Measurements from ENCODE around the gene RYR3.

The RYR3 gene

GRCh38 chr15:33515121-33515520 lies 204.4 kb downstream of the RYR3 start:
- TF ChIP-seq CTCF (IDR thresholded peaks at IDR 0.05; ENCODE audit: control insufficient read depth, insufficient read depth, low read depth, low read length, missing control alignments), result no peak
- DNase-seq (ENCODE audit: low read depth), result no peak
- H3K4me3 ChIP-seq (ENCODE audit: control insufficient read depth, low read depth, low read length), result no peak overlapping the region

GRCh38 chr15:33516563-33516962 lies 205.8 kb downstream of the RYR3 start:
- DNase-seq (ENCODE audit: low read depth), result no peak
- H3K4me3 ChIP-seq (ENCODE audit: control insufficient read depth, low read depth, low read length), result no peak overlapping the region
- TF ChIP-seq CTCF (IDR thresholded peaks at IDR 0.05; ENCODE audit: control insufficient read depth, insufficient read depth, low read depth, low read length, missing control alignments), result no peak

- TF ChIP-seq CTCF (IDR thresholded peaks at IDR 0.05; ENCODE audit: control insufficient read depth, insufficient read depth, low read depth, low read length, missing control alignments), result no peak
- H3K4me3 ChIP-seq (ENCODE audit: control insufficient read depth, low read depth, low read length), result no peak overlapping the region
- DNase-seq (ENCODE audit: low read depth), result no peak
Observed at GRCh38 chr15:33517944-33518343, 207.2 kb downstream of the RYR3 start.

- no peak for DNase-seq (ENCODE audit: low read depth)
- no peak overlapping the region for H3K4me3 ChIP-seq (ENCODE audit: control insufficient read depth, low read depth, low read length)
- TF ChIP-seq CTCF (IDR thresholded peaks at IDR 0.05; ENCODE audit: control insufficient read depth, insufficient read depth, low read depth, low read length, missing control alignments), result no peak
Observed at GRCh38 chr15:33518421-33518820, 207.7 kb downstream of the RYR3 start.

GRCh38 chr15:33524274-33524673 lies 213.5 kb downstream of the RYR3 start:
- no peak for DNase-seq (ENCODE audit: low read depth)
- TF ChIP-seq CTCF (IDR thresholded peaks at IDR 0.05; ENCODE audit: control insufficient read depth, insufficient read depth, low read depth, low read length, missing control alignments), result no peak
- H3K4me3 ChIP-seq (ENCODE audit: control insufficient read depth, low read depth, low read length), result no peak overlapping the region

DNA sequence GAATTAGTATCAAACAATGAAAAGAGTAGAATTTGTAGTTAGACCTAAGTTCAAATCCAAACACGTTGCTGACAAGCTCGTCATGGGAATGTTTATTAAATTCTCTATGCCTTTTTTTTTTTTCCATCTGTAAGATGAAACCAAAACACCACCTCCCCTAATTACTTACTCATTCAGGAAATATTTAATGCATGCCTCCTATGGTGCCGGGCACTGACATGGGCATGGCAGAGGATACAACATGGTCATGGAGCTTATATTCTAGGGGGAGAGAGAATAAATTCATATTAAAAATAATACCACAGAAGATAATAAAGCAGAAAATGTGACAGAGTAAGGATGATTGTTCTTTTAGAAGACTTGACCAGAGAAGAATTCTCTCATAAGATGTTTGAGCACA lies 215.8 kb downstream of the RYR3 start:
- no peak overlapping the region for H3K4me3 ChIP-seq (ENCODE audit: control insufficient read depth, low read depth, low read length)
- DNase-seq (ENCODE audit: low read depth), result no peak
- no peak for TF ChIP-seq CTCF (IDR thresholded peaks at IDR 0.05; ENCODE audit: control insufficient read depth, insufficient read depth, low read depth, low read length, missing control alignments)

DNA sequence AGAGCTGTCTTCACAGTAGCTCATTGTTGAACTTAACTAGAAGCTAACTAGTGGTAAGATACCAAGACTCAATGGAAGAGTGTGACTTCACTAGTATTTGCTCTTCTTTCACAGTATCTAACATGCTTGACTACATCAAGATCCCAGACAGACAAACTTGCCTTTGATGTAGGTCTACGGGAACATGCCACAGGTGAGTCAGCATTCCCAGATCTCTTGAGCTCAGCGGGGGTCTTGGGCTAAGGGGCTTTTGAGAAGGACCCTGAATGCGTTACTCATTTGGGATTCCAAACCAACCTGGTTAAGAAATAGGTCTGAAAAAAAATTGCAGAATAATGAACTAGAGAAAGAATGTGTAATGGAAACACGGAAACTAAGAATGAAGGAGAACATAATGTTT lies 222.4 kb downstream of the RYR3 start:
- TF ChIP-seq CTCF (IDR thresholded peaks at IDR 0.05; ENCODE audit: control insufficient read depth, insufficient read depth, low read depth, low read length, missing control alignments), result no peak
- H3K4me3 ChIP-seq (ENCODE audit: control insufficient read depth, low read depth, low read length), result no peak overlapping the region
- no peak for DNase-seq (ENCODE audit: low read depth)

Measured in AG09309 (cell line).